ENCODE results near the gene AP1M1. TPM values are rescaled to one million over a fixed set of nuclear protein-coding genes. Genes with fewer than 3 reads are reported as not detected.

The AP1M1 gene
- total RNA-seq, 1 donor from 2014 or later: 81.8 TPM

DNA sequence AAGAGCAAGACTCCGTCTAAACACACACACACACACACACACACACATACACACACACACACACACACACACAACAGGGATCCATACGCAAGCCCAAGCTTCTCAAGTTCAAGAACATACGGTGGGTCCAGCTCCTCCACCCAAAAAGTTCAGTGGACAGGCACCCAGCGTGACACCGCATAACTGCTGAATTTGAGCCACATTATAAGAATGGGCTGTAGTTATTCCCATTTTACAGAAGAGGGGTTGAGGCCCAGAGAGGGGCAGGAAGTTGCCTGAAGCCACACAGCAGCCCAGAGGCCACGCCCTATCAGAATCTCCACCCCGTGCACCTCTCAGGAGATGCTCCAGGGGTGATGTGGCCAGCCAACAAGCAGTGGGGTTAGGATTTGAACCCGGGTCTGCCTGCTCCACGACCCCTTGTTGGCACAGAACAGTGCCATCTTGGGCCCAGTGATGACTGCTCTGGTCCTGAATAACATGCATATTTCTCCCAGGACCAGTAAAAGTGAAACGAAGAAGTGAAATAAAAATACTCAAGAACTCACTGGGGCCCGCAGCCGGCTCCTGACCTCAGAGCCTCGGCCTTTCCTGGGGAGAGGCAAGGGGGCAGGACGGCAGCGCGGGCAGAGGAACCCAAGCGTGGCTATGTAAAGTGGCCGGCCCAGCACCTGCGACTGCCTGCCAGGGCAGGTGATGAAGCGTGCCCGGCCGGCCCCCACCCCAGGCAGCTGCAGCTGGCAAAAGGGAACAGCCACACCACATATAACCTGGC is 61.9 kb downstream of the AP1M1 start:
- Mint-ChIP-seq H3K4me3 (ENCODE audit: unreplicated experiment) (no peak overlapping the region), H3K9me3 (ENCODE audit: low read depth) (no peaks in the 10 kb centered on the region), H3K27ac (ENCODE audit: unreplicated experiment) (no peak overlapping the region), H3K4me1 (ENCODE audit: low read depth) (no peaks in the 10 kb centered on the region), H3K27me3 (ENCODE audit: low read depth) (peaks cover 10% of the 10 kb centered on the region), H3K36me3 (ENCODE audit: low read depth) (no peaks in the 10 kb centered on the region)
- DNase-seq (ENCODE audit: low spot score): no peak
- TF ChIP-seq, protein P1, sequence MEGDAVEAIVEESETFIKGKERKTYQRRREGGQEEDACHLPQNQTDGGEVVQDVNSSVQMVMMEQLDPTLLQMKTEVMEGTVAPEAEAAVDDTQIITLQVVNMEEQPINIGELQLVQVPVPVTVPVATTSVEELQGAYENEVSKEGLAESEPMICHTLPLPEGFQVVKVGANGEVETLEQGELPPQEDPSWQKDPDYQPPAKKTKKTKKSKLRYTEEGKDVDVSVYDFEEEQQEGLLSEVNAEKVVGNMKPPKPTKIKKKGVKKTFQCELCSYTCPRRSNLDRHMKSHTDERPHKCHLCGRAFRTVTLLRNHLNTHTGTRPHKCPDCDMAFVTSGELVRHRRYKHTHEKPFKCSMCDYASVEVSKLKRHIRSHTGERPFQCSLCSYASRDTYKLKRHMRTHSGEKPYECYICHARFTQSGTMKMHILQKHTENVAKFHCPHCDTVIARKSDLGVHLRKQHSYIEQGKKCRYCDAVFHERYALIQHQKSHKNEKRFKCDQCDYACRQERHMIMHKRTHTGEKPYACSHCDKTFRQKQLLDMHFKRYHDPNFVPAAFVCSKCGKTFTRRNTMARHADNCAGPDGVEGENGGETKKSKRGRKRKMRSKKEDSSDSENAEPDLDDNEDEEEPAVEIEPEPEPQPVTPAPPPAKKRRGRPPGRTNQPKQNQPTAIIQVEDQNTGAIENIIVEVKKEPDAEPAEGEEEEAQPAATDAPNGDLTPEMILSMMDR (IDR thresholded peaks at IDR 0.05): no peak

DNA sequence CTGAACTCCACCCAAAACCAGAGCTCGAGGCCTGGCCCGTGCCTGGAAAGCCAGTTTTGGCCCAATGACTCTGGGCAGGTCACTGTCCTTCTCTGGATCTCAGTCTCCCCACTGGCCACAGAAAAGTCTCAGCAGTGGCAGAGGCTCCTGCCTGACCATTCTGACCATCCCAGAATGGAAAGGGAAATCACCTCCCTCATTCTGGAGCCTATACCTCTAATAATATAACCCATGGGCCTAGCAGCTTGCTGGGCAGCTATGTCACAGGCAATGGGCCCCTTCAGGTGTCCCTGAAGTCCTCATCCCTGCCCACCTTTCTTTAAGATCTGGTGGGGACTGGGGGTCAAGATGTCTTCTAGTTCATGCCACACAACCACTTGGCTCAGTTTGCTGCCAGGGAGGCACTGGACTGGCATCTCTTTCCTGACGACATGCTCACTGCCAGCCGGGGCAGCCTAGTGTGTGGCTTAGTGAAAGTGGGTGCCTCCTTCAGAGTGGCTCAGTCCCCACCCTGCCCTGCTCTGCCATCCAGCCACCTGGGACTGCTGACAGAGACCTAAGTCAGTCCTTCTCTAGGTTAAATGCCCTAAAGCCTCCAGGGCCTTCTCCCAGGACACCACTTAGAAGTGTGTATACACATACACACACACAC is 62.6 kb downstream of the AP1M1 start:
- Mint-ChIP-seq H3K4me3 (ENCODE audit: unreplicated experiment) (no peak overlapping the region), H3K27ac (ENCODE audit: unreplicated experiment) (no peak overlapping the region), H3K36me3 (ENCODE audit: low read depth) (peaks cover 3% of the 10 kb centered on the region), H3K27me3 (ENCODE audit: low read depth) (peaks cover 12% of the 10 kb centered on the region), H3K9me3 (ENCODE audit: low read depth) (peaks cover 3% of the 10 kb centered on the region), H3K4me1 (ENCODE audit: low read depth) (no peaks in the 10 kb centered on the region)
- DNase-seq (ENCODE audit: low spot score): no peak
- TF ChIP-seq, protein P1 (IDR thresholded peaks at IDR 0.05): no peak

DNA sequence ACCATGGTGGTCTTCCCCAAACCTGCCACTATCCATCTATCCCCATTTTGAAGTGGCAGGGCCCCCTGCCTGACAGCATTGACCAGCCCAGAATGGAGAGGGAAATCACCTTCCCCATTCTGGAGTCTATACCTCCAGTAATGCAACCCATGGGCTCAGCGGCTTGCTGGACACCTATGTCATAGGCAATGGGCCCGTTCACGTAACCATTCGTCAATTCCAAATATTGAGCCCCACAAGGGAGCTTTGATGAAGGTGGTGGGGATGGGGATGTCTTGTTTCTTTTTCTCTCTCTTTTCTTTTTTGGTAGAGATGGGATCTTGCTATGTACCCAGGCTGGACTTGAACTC is 63.1 kb downstream of the AP1M1 start:
- H3K36me3 Mint-ChIP-seq (ENCODE audit: low read depth): peaks cover 3% of the 10 kb centered on the region
- H3K4me3 Mint-ChIP-seq (ENCODE audit: unreplicated experiment): no peak overlapping the region
- no peak for DNase-seq (ENCODE audit: low spot score)
- no peak overlapping the region for H3K27ac Mint-ChIP-seq (ENCODE audit: unreplicated experiment)
- peaks cover 3% of the 10 kb centered on the region for H3K9me3 Mint-ChIP-seq (ENCODE audit: low read depth)
- no peaks in the 10 kb centered on the region for H3K4me1 Mint-ChIP-seq (ENCODE audit: low read depth)
- peaks cover 12% of the 10 kb centered on the region for H3K27me3 Mint-ChIP-seq (ENCODE audit: low read depth)
- TF ChIP-seq, protein P1 (IDR thresholded peaks at IDR 0.05): no peak

DNA sequence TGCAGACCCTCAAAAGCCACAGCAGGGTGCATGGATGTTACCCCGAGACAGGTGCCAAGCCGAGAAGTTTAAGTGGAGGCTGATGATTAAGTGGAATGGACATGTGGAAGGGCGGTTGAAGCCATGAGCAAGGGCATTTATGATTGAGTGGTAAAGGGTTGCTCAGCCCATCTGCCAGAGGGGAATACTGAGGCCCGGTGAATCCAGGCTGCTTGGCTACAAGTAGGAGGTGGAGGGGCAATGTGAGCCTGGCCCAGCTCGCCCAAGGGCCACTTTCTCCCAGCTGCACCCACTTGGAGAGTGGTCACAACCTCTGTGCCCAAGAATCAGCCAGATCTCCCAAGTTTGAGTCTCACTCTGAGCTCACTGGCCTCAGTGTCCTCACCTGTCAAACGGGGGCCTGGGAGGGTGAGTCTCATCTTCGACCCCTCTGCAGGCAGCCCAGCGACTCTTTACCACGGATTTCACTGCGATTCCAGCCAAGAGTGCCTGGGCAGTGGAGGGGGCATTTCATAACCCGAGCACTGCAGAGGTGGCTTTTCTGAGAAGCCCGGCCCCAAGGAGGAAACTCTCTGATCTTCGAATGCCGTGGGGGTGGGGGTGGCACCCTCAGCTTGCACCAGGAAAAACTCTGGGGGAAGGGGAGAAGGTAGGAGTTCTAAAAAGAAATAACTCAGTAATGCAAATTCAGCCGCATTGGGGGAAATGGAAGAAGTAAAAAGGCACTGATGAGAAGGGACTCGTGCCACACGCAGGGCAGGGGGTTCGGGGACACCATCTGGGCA is 64.1 kb downstream of the AP1M1 start:
- TF ChIP-seq, protein P1 (IDR thresholded peaks at IDR 0.05): no peak
- Mint-ChIP-seq H3K27ac (ENCODE audit: unreplicated experiment) (no peak overlapping the region), H3K36me3 (ENCODE audit: low read depth) (peaks cover 5% of the 10 kb centered on the region), H3K4me1 (ENCODE audit: low read depth) (no peaks in the 10 kb centered on the region), H3K27me3 (ENCODE audit: low read depth) (peaks cover 12% of the 10 kb centered on the region), H3K4me3 (ENCODE audit: unreplicated experiment) (no peak overlapping the region), H3K9me3 (ENCODE audit: low read depth) (peaks cover 3% of the 10 kb centered on the region)
- DNase-seq (ENCODE audit: low spot score): no peak

DNA sequence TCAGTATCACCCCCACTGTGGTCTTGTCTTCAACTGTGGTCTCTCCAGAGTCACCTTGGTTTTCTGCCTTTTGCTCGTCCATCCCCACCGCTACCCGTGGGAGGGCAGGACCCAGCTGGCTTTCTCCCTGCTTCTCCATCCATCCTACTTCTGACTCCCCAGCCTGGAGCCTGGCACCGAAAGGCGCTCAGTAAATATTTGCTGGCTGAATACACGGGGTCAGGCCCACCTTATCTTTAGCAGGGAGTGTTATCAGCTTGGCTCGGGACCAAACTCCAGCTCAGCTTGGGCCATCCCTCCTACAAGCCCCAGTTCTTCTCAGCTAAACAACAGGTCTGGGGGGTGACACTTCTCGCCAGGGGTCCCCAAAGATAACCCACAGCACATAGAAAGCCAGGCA is 64.9 kb downstream of the AP1M1 start:
- Mint-ChIP-seq H3K27ac (ENCODE audit: unreplicated experiment) (no peak overlapping the region), H3K4me1 (ENCODE audit: low read depth) (no peaks in the 10 kb centered on the region), H3K36me3 (ENCODE audit: low read depth) (peaks cover 5% of the 10 kb centered on the region), H3K27me3 (ENCODE audit: low read depth) (peaks cover 11% of the 10 kb centered on the region), H3K4me3 (ENCODE audit: unreplicated experiment) (no peak overlapping the region), H3K9me3 (ENCODE audit: low read depth) (peaks cover 3% of the 10 kb centered on the region)
- DNase-seq (ENCODE audit: low spot score): no peak
- TF ChIP-seq, protein P1 (IDR thresholded peaks at IDR 0.05): no peak

Measured in chondrocyte (in vitro differentiated cells).